MM.1S (cell line): ENCODE data around the gene ADAM15.

ENCODE experiments used
- CTCF ChIP-seq: fragments of 300-600 bp; sonication (generic); IDR thresholded peaks from 2 replicates; pipeline ENCODE4 v1.5.1; 2016; ENCODE audit warnings: antibody characterized with exemption, low read length, mixed read lengths
- EZH2 ChIP-seq: fragments of 300-600 bp; sonication (generic); optimal IDR thresholded peaks from 2 replicates; pipeline ENCODE3; 2017; ENCODE audit warnings: low read depth, mild to moderate bottlenecking, antibody characterized with exemption, low read length, mixed read lengths

- TF ChIP-seq EZH2 (no peak), CTCF (no peak)
These were observed 39.6 kb upstream of the ADAM15 start for GRCh38 chr1:155011437-155012025.
